Measurements from ENCODE around the gene ADCY4. TPM values are rescaled to one million over a fixed set of nuclear protein-coding genes. Genes with fewer than 3 reads are reported as not detected.

The ADCY4 gene
- total and polyA plus RNA-seq, 2 of the 8 experiments (the other 6 are each of a cell fraction or from before 2014, with no cell fraction given) = 0.27 to 0.35 TPM

DNA sequence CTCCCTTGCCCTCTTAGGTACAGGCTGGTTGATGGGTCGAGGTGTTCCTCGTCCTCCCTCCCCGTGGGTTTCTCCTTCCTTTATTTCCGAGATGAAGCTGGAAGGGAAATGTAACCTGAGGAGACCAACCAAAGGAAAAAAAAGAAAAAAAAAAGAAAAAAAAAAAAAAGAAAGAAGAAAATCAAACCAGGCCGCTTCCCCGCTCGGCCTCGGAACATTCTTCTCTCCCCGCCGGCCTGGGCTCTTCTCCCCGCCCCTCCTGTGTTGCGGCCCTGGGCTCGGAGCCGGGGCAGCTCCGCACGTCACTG is 31.5 kb upstream of the ADCY4 start:
- H3K4me1 ChIP-seq (replicated peaks in 1 of 4; ENCODE audit: control insufficient read depth in 3 of 4, insufficient read depth in 4 of 4, low read length in 3 of 4) = peaks cover 0 to 10% (median 6%) of the 10 kb centered on the region in 4 experiments; a peak in 5 of 7 replicates
- peaks cover 16% of the 10 kb centered on the region for H3K23me2 ChIP-seq (ENCODE audit: low read depth, low read length)
- H3K4me3 ChIP-seq (ENCODE audit: extremely low read depth in 1 of 4, insufficient read depth in 2 of 4, low read depth in 3 of 4, low read length in 4 of 4) = peak overlapping the region; percentile 48 to 100 (median 75)
- no peaks in the 10 kb centered on the region for H4K20me1 ChIP-seq (replicated peaks in 1 of 2; ENCODE audit: control insufficient read depth in 1 of 2, insufficient read depth in 2 of 2, low read length in 2 of 2)
- no peak overlapping the region for H2BK12ac ChIP-seq (ENCODE audit: low read depth, low read length)
- WGBS, 2 experiments (ENCODE audit: extremely low coverage in 1 of 2, insufficient coverage in 1 of 2, insufficient read length in 1 of 2, insufficient replicate concordance in 2 of 2, low coverage in 1 of 2, low lambda C conversion rate in 2 of 2, missing lambda C conversion rate in 1 of 2) = no CpG with 5 or more reads among the region's 16 CpGs
- no peak overlapping the region for H3K14ac ChIP-seq (ENCODE audit: insufficient read length)
- H2AK5ac ChIP-seq (ENCODE audit: low read depth, low read length) = no peak overlapping the region
- H3K36me3 ChIP-seq (ENCODE audit: control insufficient read depth in 2 of 4, insufficient read depth in 4 of 4, low read length in 3 of 4) = no peaks in the 10 kb centered on the region
- H3K27ac ChIP-seq (ENCODE audit: low read depth, low read length) = no peak overlapping the region
- H3K27me3 ChIP-seq (replicated peaks in 1 of 4; ENCODE audit: control insufficient read depth in 3 of 4, extremely low read depth in 1 of 4, insufficient read depth in 3 of 4, low read length in 3 of 4) = peaks cover 0 to 8% (median 2%) of the 10 kb centered on the region in 4 experiments; a peak in 4 of 7 replicates
- no peak overlapping the region for H3K4ac ChIP-seq (replicated peaks; ENCODE audit: insufficient read length, low read depth, low read length)
- H3K4me2 ChIP-seq (ENCODE audit: insufficient read depth in 1 of 2, low read depth in 2 of 2, low read length in 2 of 2) = peak overlapping the region; percentile 74 to 76
- H4K8ac ChIP-seq (ENCODE audit: extremely low read depth, insufficient read depth, low read length) = no peak overlapping the region
- H2AFZ ChIP-seq (ENCODE audit: low read length) = no peak overlapping the region
- no peak overlapping the region for H3K56ac ChIP-seq (replicated peaks; ENCODE audit: insufficient read length, low read depth, low read length)
- no peak overlapping the region for H3K9ac ChIP-seq (replicated peaks in 1 of 4; ENCODE audit: extremely low read depth in 1 of 4, low read depth in 3 of 4, low read length in 3 of 4)
- no peak overlapping the region for H2BK15ac ChIP-seq (ENCODE audit: low read length)
- H3K79me2 ChIP-seq (ENCODE audit: control insufficient read depth in 1 of 2, insufficient read depth in 2 of 2, low read length in 2 of 2) = no peaks in the 10 kb centered on the region
- no peak overlapping the region for H3K23ac ChIP-seq (ENCODE audit: insufficient read length)
- CTCF ChIA-PET (ENCODE audit: partially characterized antibody) = interaction anchor here (0.6 to 2.3 kb wide), 27 partner anchors 9 to 1443 kb away, joined by 3 to 94 read pairs (median 11); partner anchors contain the start of genes ADCY4, CBLN3, KHNYN and RIPK3
- no peaks in the 10 kb centered on the region for H3K9me3 ChIP-seq (ENCODE audit: insufficient read depth in 2 of 2, low read depth in 1 of 2, low read length in 1 of 2)
- no peak overlapping the region for H4K5ac ChIP-seq (ENCODE audit: insufficient read length, low read depth, low read length)
- FAIRE-seq (no peak), DNase-seq (ENCODE audit: low read depth in 1 of 2, low spot score in 2 of 2) (no peak)
- no peaks in the 10 kb centered on the region; the same call in 1 of the 2 replicates for H3K79me1 ChIP-seq (ENCODE audit: low read depth, low read length)
- no peak overlapping the region for H2BK20ac ChIP-seq (ENCODE audit: low read length)
- no peak overlapping the region for H2BK5ac ChIP-seq (ENCODE audit: low read depth, low read length)
- no peak for TF ChIP-seq FOSL1 (IDR thresholded peaks at IDR 0.05; ENCODE audit: insufficient read depth, low read depth, low read length)
- TF ChIP-seq PHF8 (conservative IDR thresholded peaks at IDR 0.05; ENCODE audit: low read depth, low read length) = 0 out of 2 replicates have a peak, but pooled peaks have one; percentile 17
- TF ChIP-seq RBBP5 (IDR thresholded peaks at IDR 0.05; ENCODE audit: borderline replicate concordance, low read depth, low read length) = 0 out of 2 replicates have a peak, but pooled peaks have one; percentile 4
- POLR2A ChIA-PET (ENCODE audit: partially characterized antibody) = interaction anchor here (0.7 to 2.3 kb wide), 11 partner anchors 21 to 72 kb away, joined by 3 to 14 read pairs (median 4); partner anchors contain the start of genes ADCY4, CBLN3, KHNYN and NYNRIN
- no peak overlapping the region for H4K91ac ChIP-seq (replicated peaks; ENCODE audit: insufficient read length, low read length)
- H3K18ac ChIP-seq (ENCODE audit: extremely low read depth, low read length) = no peak overlapping the region; the same call in 1 of the 2 replicates
- no peak overlapping the region for H2BK120ac ChIP-seq (replicated peaks; ENCODE audit: low read depth, low read length)
